ENCODE data around the gene PLD1.

The PLD1 gene

GRCh38 chr3:171796625-171797264 lies 13.5 kb downstream of the PLD1 start:
- no peak for DNase-seq (ENCODE audit: low spot score)

GRCh38 chr3:171792531-171792930 lies 17.8 kb downstream of the PLD1 start:
- DNase-seq (ENCODE audit: low spot score) = peak; percentile 66

GRCh38 chr3:171791692-171792076 lies 18.6 kb downstream of the PLD1 start:
- peak; percentile 92 for DNase-seq (ENCODE audit: low spot score)

- DNase-seq (ENCODE audit: low spot score) = peak; percentile 74
These were observed 19.2 kb downstream of the PLD1 start for GRCh38 chr3:171790898-171791691.

- no peak for DNase-seq (ENCODE audit: low spot score)
These were observed 19.7 kb downstream of the PLD1 start for GRCh38 chr3:171790574-171790897.

- no peak for DNase-seq (ENCODE audit: low spot score)
These were observed 20.4 kb downstream of the PLD1 start for GRCh38 chr3:171789759-171790505.

GRCh38 chr3:171788546-171789351 lies 21.5 kb downstream of the PLD1 start:
- DNase-seq (ENCODE audit: low spot score) = peak; percentile 94

- DNase-seq (ENCODE audit: low spot score) = no peak
These were observed 23.3 kb downstream of the PLD1 start for GRCh38 chr3:171786997-171787396.

GRCh38 chr3:171784937-171785336 lies 25.3 kb downstream of the PLD1 start:
- no peak for DNase-seq (ENCODE audit: low spot score)

GRCh38 chr3:171784387-171784786 lies 25.9 kb downstream of the PLD1 start:
- DNase-seq (ENCODE audit: low spot score) = no peak

- no peak for DNase-seq (ENCODE audit: low spot score)
These were observed 26.7 kb downstream of the PLD1 start for GRCh38 chr3:171783626-171784025.

- DNase-seq (ENCODE audit: low spot score) = no peak
These were observed 27.2 kb downstream of the PLD1 start for GRCh38 chr3:171783086-171783485.

- DNase-seq (ENCODE audit: low spot score) = no peak
These were observed 27.7 kb downstream of the PLD1 start for GRCh38 chr3:171782617-171783016.

GRCh38 chr3:171781711-171782127 lies 28.6 kb downstream of the PLD1 start:
- DNase-seq (ENCODE audit: low spot score) = no peak

- DNase-seq (ENCODE audit: low spot score) = no peak
These were observed 31.8 kb downstream of the PLD1 start for GRCh38 chr3:171778493-171778892.

GRCh38 chr3:171777596-171777995 lies 32.7 kb downstream of the PLD1 start:
- DNase-seq (ENCODE audit: low spot score) = no peak

GRCh38 chr3:171776839-171777583 lies 33.3 kb downstream of the PLD1 start:
- peak; percentile 56 for DNase-seq (ENCODE audit: low spot score)

- no peak for DNase-seq (ENCODE audit: low spot score)
These were observed 33.9 kb downstream of the PLD1 start for GRCh38 chr3:171776411-171776810.

GRCh38 chr3:171775943-171776342 lies 34.3 kb downstream of the PLD1 start:
- DNase-seq (ENCODE audit: low spot score) = no peak

GRCh38 chr3:171774521-171774920 lies 35.8 kb downstream of the PLD1 start:
- no peak for DNase-seq (ENCODE audit: low spot score)

- DNase-seq (ENCODE audit: low spot score) = peak; percentile 47
These were observed 37.7 kb downstream of the PLD1 start for GRCh38 chr3:171772427-171773056.
